Measurements from ENCODE around the gene RAB3D.
"Not testable (repeated sequence)": the region's sequence is repeated elsewhere in the genome, so short reads cannot be mapped to it uniquely, and the experiment has no call there.

RAB3D gene

DNA sequence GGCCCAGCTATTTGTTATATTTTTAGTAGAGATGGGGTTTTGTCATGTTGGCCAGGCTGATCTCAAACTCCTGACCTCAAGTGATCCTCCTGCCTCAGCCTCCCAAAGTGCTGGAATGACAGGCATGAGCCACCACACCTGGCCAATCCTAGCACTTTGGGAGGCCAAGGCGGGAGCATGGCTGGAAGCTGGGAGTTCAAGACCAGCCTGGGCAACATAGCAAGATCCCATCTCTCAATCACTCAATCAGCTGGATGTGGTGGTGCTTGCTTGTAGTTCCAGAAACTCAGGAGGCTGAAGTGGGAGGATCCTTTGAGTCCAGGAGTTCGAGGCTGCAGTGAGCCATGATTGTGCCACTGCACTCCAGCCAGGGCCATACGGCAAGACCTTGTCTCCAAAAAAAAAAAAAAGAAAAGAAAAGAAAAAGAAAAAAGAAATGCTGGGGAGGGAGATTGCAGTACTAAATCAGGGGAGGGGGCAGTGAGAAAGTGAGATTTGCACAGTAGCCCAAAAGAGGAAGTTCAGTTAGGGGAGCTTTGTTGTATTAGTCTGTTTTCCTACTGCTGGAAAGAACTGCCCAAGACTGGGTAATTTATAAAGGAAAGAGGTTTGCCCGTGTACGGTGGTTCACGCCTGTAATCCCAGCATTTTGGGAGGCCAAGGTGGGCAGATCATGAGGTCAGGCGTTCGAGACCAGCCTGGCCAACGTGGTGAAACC lies 19.0 kb downstream of the RAB3D start:
- H3K79me2 ChIP-seq (ENCODE audit: control insufficient read depth, insufficient read depth, low read length, poor library complexity); DNase-seq; H3K27me3 ChIP-seq (ENCODE audit: insufficient read depth, low read length); H3K36me3 ChIP-seq (ENCODE audit: control insufficient read depth in 1 of 2, insufficient read depth in 2 of 2, low read length in 2 of 2); H3K4me3 ChIP-seq (ENCODE audit: low read depth, low read length); H3K4me1 ChIP-seq (ENCODE audit: control insufficient read depth in 1 of 2, insufficient read depth in 2 of 2, low read length in 2 of 2); H2BK120ac ChIP-seq (ENCODE audit: insufficient read depth, low read length, poor library complexity); H3K79me1 ChIP-seq (ENCODE audit: low read length); H3K9me3 ChIP-seq (ENCODE audit: insufficient read depth, low read depth, low read length); H3K23ac ChIP-seq (ENCODE audit: low read length); H3K4me2 ChIP-seq (ENCODE audit: low read length); H3K4ac ChIP-seq (ENCODE audit: low read depth, low read length); H2BK5ac ChIP-seq (ENCODE audit: low read depth, low read length, poor library complexity); H2BK12ac ChIP-seq (ENCODE audit: low read length); H3K14ac ChIP-seq (ENCODE audit: low read length); H3K27ac ChIP-seq (ENCODE audit: low read depth, low read length); H3K9ac ChIP-seq (ENCODE audit: low read length); H2AFZ ChIP-seq (ENCODE audit: insufficient read depth, low read length, poor library complexity); H4K91ac ChIP-seq (ENCODE audit: low read depth, low read length); H4K12ac ChIP-seq (ENCODE audit: low read depth, low read length); H2AK5ac ChIP-seq (ENCODE audit: low read length); H3K18ac ChIP-seq (ENCODE audit: low read length); H4K8ac ChIP-seq (ENCODE audit: low read depth, low read length): not testable (repeated sequence)
- no CpG with 5 or more reads among the region's 9 CpGs for WGBS (ENCODE audit: extremely low coverage, insufficient coverage, insufficient read length)

GRCh38 chr19:11306337-11306736 lies 33.1 kb downstream of the RAB3D start:
- no CpG with 5 or more reads among the region's 9 CpGs for WGBS (ENCODE audit: extremely low coverage, insufficient coverage, insufficient read length)
- Histone ChIP-seq H3K9me3 (ENCODE audit: insufficient read depth, low read depth, low read length) (no peaks in the 10 kb centered on the region), H3K27me3 (ENCODE audit: insufficient read depth, low read length) (no peaks in the 10 kb centered on the region), H4K12ac (ENCODE audit: low read depth, low read length) (no peak overlapping the region), H4K8ac (ENCODE audit: low read depth, low read length) (no peak overlapping the region), H3K4me2 (ENCODE audit: low read length) (no peak overlapping the region), H3K79me2 (ENCODE audit: control insufficient read depth, insufficient read depth, low read length, poor library complexity) (no peaks in the 10 kb centered on the region), H3K23ac (ENCODE audit: low read length) (no peak overlapping the region), H3K4me1 (ENCODE audit: control insufficient read depth in 1 of 2, insufficient read depth in 2 of 2, low read length in 2 of 2) (no peaks in the 10 kb centered on the region), H2BK12ac (ENCODE audit: low read length) (no peak overlapping the region), H3K4ac (ENCODE audit: low read depth, low read length) (no peak overlapping the region), H3K9ac (ENCODE audit: low read length) (no peak overlapping the region), H4K91ac (ENCODE audit: low read depth, low read length) (no peak overlapping the region), H2BK120ac (ENCODE audit: insufficient read depth, low read length, poor library complexity) (no peak overlapping the region), H3K36me3 (ENCODE audit: control insufficient read depth in 1 of 2, insufficient read depth in 2 of 2, low read length in 2 of 2) (no peaks in the 10 kb centered on the region), H3K79me1 (ENCODE audit: low read length) (no peaks in the 10 kb centered on the region), H2BK5ac (ENCODE audit: low read depth, low read length, poor library complexity) (no peak overlapping the region), H2AK5ac (ENCODE audit: low read length) (no peak overlapping the region), H3K27ac (ENCODE audit: low read depth, low read length) (no peak overlapping the region), H3K18ac (ENCODE audit: low read length) (no peak overlapping the region), H3K4me3 (ENCODE audit: low read depth, low read length) (no peak overlapping the region), H3K14ac (ENCODE audit: low read length) (no peak overlapping the region), H2AFZ (ENCODE audit: insufficient read depth, low read length, poor library complexity) (no peak overlapping the region)
- no peak for DNase-seq

DNA sequence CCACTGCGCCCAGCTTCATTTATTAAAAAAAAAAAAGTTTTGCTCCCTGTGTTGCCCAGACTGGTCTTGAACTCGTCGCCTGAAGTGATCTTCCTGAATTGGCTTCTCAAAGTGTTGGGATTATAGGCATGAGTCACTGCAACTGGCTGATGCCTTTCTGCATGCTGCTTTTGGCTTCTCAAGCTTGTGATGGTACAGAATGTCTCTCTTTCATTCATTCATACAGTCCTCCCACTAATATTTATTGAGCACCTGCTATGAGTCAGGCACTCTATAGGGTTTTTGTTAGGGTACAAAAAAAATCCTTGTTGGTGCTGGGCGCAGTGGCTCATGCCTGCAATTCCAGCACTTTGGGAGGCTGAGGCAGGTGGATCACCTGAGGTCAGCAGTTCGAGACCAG lies 34.5 kb downstream of the RAB3D start:
- H3K27ac ChIP-seq (ENCODE audit: low read depth, low read length), result no peak overlapping the region
- no peak overlapping the region for H4K91ac ChIP-seq (ENCODE audit: low read depth, low read length)
- no peak overlapping the region for H2BK120ac ChIP-seq (ENCODE audit: insufficient read depth, low read length, poor library complexity)
- no peak overlapping the region for H3K4ac ChIP-seq (ENCODE audit: low read depth, low read length)
- H3K9ac ChIP-seq (ENCODE audit: low read length), result no peak overlapping the region
- H3K27me3 ChIP-seq (ENCODE audit: insufficient read depth, low read length), result no peaks in the 10 kb centered on the region
- DNase-seq, result no peak
- H3K18ac ChIP-seq (ENCODE audit: low read length), result no peak overlapping the region
- no peaks in the 10 kb centered on the region for H3K36me3 ChIP-seq (ENCODE audit: control insufficient read depth in 1 of 2, insufficient read depth in 2 of 2, low read length in 2 of 2)
- WGBS (ENCODE audit: extremely low coverage, insufficient coverage, insufficient read length), result no CpG with 5 or more reads among the region's 5 CpGs
- H4K12ac ChIP-seq (ENCODE audit: low read depth, low read length), result no peak overlapping the region
- no peaks in the 10 kb centered on the region for H3K79me2 ChIP-seq (ENCODE audit: control insufficient read depth, insufficient read depth, low read length, poor library complexity)
- no peak overlapping the region for H3K4me2 ChIP-seq (ENCODE audit: low read length)
- H3K9me3 ChIP-seq (ENCODE audit: insufficient read depth, low read depth, low read length), result peaks cover 4% of the 10 kb centered on the region
- H3K79me1 ChIP-seq (ENCODE audit: low read length), result no peaks in the 10 kb centered on the region
- H2BK12ac ChIP-seq (ENCODE audit: low read length), result no peak overlapping the region
- H3K4me1 ChIP-seq (ENCODE audit: control insufficient read depth in 1 of 2, insufficient read depth in 2 of 2, low read length in 2 of 2), result no peaks in the 10 kb centered on the region
- no peak overlapping the region for H4K8ac ChIP-seq (ENCODE audit: low read depth, low read length)
- H2BK5ac ChIP-seq (ENCODE audit: low read depth, low read length, poor library complexity), result no peak overlapping the region
- no peak overlapping the region for H2AK5ac ChIP-seq (ENCODE audit: low read length)
- H3K4me3 ChIP-seq (ENCODE audit: low read depth, low read length), result no peak overlapping the region
- H2AFZ ChIP-seq (ENCODE audit: insufficient read depth, low read length, poor library complexity), result no peak overlapping the region
- H3K23ac ChIP-seq (ENCODE audit: low read length), result no peak overlapping the region
- no peak overlapping the region for H3K14ac ChIP-seq (ENCODE audit: low read length)

DNA sequence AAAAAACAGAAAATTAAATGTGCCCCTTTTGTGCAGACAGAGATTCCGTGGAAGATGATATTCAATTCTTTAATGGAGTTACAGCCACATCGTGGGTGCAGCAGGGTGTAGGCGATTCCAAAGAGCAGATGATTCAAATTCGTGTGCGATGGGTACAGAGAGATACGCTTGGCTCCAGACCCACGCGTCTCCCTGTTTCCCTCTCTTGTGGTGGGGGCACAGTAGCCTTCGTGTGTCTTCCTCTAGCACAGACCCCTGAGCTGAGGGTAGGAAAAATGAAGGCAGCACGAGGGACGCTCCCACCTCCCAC lies 38.7 kb downstream of the RAB3D start:
- WGBS (ENCODE audit: extremely low coverage, insufficient coverage, insufficient read length), result no CpG with 5 or more reads among the region's 11 CpGs
- H2AK5ac ChIP-seq (ENCODE audit: low read length), result no peak overlapping the region
- H3K9me3 ChIP-seq (ENCODE audit: insufficient read depth, low read depth, low read length), result peaks cover 4% of the 10 kb centered on the region
- no peak overlapping the region for H3K4me3 ChIP-seq (ENCODE audit: low read depth, low read length)
- no peak overlapping the region for H2AFZ ChIP-seq (ENCODE audit: insufficient read depth, low read length, poor library complexity)
- H3K18ac ChIP-seq (ENCODE audit: low read length), result no peak overlapping the region
- no peaks in the 10 kb centered on the region for H3K36me3 ChIP-seq (ENCODE audit: control insufficient read depth in 1 of 2, insufficient read depth in 2 of 2, low read length in 2 of 2)
- no peak overlapping the region for H3K4ac ChIP-seq (ENCODE audit: low read depth, low read length)
- H2BK120ac ChIP-seq (ENCODE audit: insufficient read depth, low read length, poor library complexity), result no peak overlapping the region
- no peak overlapping the region for H3K23ac ChIP-seq (ENCODE audit: low read length)
- no peaks in the 10 kb centered on the region for H3K4me1 ChIP-seq (ENCODE audit: control insufficient read depth in 1 of 2, insufficient read depth in 2 of 2, low read length in 2 of 2)
- no peak overlapping the region for H4K12ac ChIP-seq (ENCODE audit: low read depth, low read length)
- no peak overlapping the region for H4K8ac ChIP-seq (ENCODE audit: low read depth, low read length)
- H3K9ac ChIP-seq (ENCODE audit: low read length), result no peak overlapping the region
- no peaks in the 10 kb centered on the region for H3K79me1 ChIP-seq (ENCODE audit: low read length)
- no peaks in the 10 kb centered on the region for H3K27me3 ChIP-seq (ENCODE audit: insufficient read depth, low read length)
- H3K79me2 ChIP-seq (ENCODE audit: control insufficient read depth, insufficient read depth, low read length, poor library complexity), result no peaks in the 10 kb centered on the region
- no peak overlapping the region for H4K91ac ChIP-seq (ENCODE audit: low read depth, low read length)
- DNase-seq, result no peak
- no peak overlapping the region for H3K14ac ChIP-seq (ENCODE audit: low read length)
- no peak overlapping the region for H2BK12ac ChIP-seq (ENCODE audit: low read length)
- no peak overlapping the region for H3K27ac ChIP-seq (ENCODE audit: low read depth, low read length)
- no peak overlapping the region for H2BK5ac ChIP-seq (ENCODE audit: low read depth, low read length, poor library complexity)
- H3K4me2 ChIP-seq (ENCODE audit: low read length), result no peak overlapping the region

Data from trophoblast cell (in vitro differentiated cells and primary cell).